IMR-90 (cell line): ENCODE results near the gene PODXL. TPM values are rescaled to one million over a fixed set of nuclear protein-coding genes. Genes with fewer than 3 reads are reported as not detected.

ENCODE experiments used
- ATAC-seq: fragments of 200-7000 bp; cut with Tn5 transposase; 2 replicates; pipeline ENCODE4 v1.9.1; 2020; ENCODE audit warnings: low read depth, mild to moderate bottlenecking, moderate library complexity
- BruUV-seq: library from RNA; stranded (reverse); fragments of 400-500 nt; replicated peaks from 2 replicates; lab custom pipeline; 2021; lab: Mats Ljungman, UMichigan
- CTCF ChIA-PET: fragments of 300-600 bp; formaldehyde crosslinking; extraction: SDS; loops from one replicate; lab custom pipeline; 2021; ENCODE audit warnings: antibody characterized with exemption; lab: Yijun Ruan, JAX
- POLR2A ChIA-PET: fragments of 300-600 bp; sonication (Branson Sonifier 250); formaldehyde crosslinking; loops from one replicate; lab custom pipeline; 2022; ENCODE audit warnings: antibody characterized with exemption; ENCODE audit not compliant: unreplicated experiment; lab: Charles Lee
- DNase-seq: peaks from one replicate; pipeline ENCODE4 v3.0.0; 2013
- H2AFZ ChIP-seq: replicated peaks from 2 replicates; pipeline ENCODE3; 2013; ENCODE audit warnings: low read length, mild to moderate bottlenecking; ENCODE audit not compliant: poor library complexity
- H2AK5ac ChIP-seq: 2 replicates; pipeline ENCODE4 v1.6.1; 2013; ENCODE audit warnings: low read depth, low read length, inconsistent platforms
- H2AK9ac ChIP-seq: replicated peaks from 2 replicates; pipeline ENCODE3; 2013; ENCODE audit warnings: mild to moderate bottlenecking, low read depth, low read length, moderate library complexity; ENCODE audit not compliant: poor library complexity
- H2BK120ac ChIP-seq: 2 replicates; pipeline ENCODE4 v1.6.1; 2013; ENCODE audit warnings: low read depth, low read length, inconsistent platforms
- H2BK15ac ChIP-seq: 3 replicates; pipeline ENCODE4 v1.6.1; 2013; ENCODE audit warnings: low read depth, low read length, inconsistent platforms
- H2BK20ac ChIP-seq: 2 replicates; pipeline ENCODE4 v1.6.1; 2013; ENCODE audit warnings: low read depth, mild to moderate bottlenecking, inconsistent platforms, low read length, moderate library complexity
- H2BK5ac ChIP-seq: 2 replicates; pipeline ENCODE4 v1.6.1; 2013; ENCODE audit warnings: mild to moderate bottlenecking, low read depth, low read length, inconsistent platforms; ENCODE audit not compliant: poor library complexity, severe bottlenecking
- H3K14ac ChIP-seq: replicated peaks from 2 replicates; pipeline ENCODE4 v1.6.1; 2013; ENCODE audit warnings: low read depth, low read length, inconsistent platforms
- H3K18ac ChIP-seq: 2 replicates; pipeline ENCODE4 v1.6.1; 2013; ENCODE audit warnings: low read depth, low read length, control low read depth
- H3K23ac ChIP-seq: 2 replicates; pipeline ENCODE4 v1.6.1; 2013; ENCODE audit warnings: low read depth, low read length, inconsistent platforms
- H3K27ac ChIP-seq: 2 replicates; pipeline ENCODE4 v1.5.1; 2013; ENCODE audit warnings: mild to moderate bottlenecking, control low read depth, low read length; ENCODE audit not compliant: insufficient read depth
- H3K27me3 ChIP-seq: 2 replicates; pipeline ENCODE4 v1.6.1; 2013; ENCODE audit warnings: low read length; ENCODE audit not compliant: control insufficient read depth, insufficient read depth
- H3K36me3 ChIP-seq: 2 replicates; pipeline ENCODE4 v1.6.1; 2013; ENCODE audit warnings: low read length, mixed read lengths; ENCODE audit not compliant: control insufficient read depth, insufficient read depth
- H3K4ac ChIP-seq: 2 replicates; pipeline ENCODE4 v1.6.1; 2013; ENCODE audit warnings: low read depth, low read length, inconsistent platforms
- H3K4me1 ChIP-seq: 2 replicates; pipeline ENCODE4 v1.6.1; 2013; ENCODE audit warnings: low read length, mixed read lengths; ENCODE audit not compliant: control insufficient read depth, insufficient read depth
- H3K4me2 ChIP-seq: 2 replicates; pipeline ENCODE4 v1.6.1; 2013; ENCODE audit warnings: low read depth, mild to moderate bottlenecking, control low read depth, low read length, moderate library complexity
- H3K4me3 ChIP-seq: 2 replicates; pipeline ENCODE4 v1.5.1; 2013; ENCODE audit warnings: low read depth, mild to moderate bottlenecking, control low read depth, low read length, moderate library complexity; ENCODE audit not compliant: insufficient read depth
- H3K56ac ChIP-seq: 2 replicates; pipeline ENCODE4 v1.6.1; 2013; ENCODE audit warnings: low read length, inconsistent platforms; ENCODE audit not compliant: insufficient read depth; ENCODE audit errors: extremely low read depth
- H3K79me1 ChIP-seq, 2 experiments: 2 replicates each; pipeline ENCODE4 v1.6.1; 2013; ENCODE audit warnings: low read length in 2 of 2, inconsistent platforms in 1 of 2, low read depth in 1 of 2
- H3K9ac ChIP-seq: 2 replicates; pipeline ENCODE4 v1.6.1; 2013; ENCODE audit warnings: low read depth, low read length, control low read depth
- H3K9me1 ChIP-seq: 2 replicates; pipeline ENCODE4 v1.6.1; 2013; ENCODE audit warnings: low read length, inconsistent platforms; ENCODE audit not compliant: insufficient read depth
- H3K9me3 ChIP-seq: 2 replicates; pipeline ENCODE4 v1.6.1; 2013; ENCODE audit warnings: low read length; ENCODE audit not compliant: control insufficient read depth, insufficient read depth
- H4K20me1 ChIP-seq: 2 replicates; pipeline ENCODE4 v1.6.1; 2013; ENCODE audit warnings: low read length, inconsistent platforms; ENCODE audit not compliant: insufficient read depth
- H4K5ac ChIP-seq: 2 replicates; pipeline ENCODE4 v1.6.1; 2013; ENCODE audit warnings: mild to moderate bottlenecking, low read depth, low read length, control low read depth
- H4K8ac ChIP-seq, 2 experiments: 2 replicates each; pipeline ENCODE4 v1.6.1; 2013; ENCODE audit warnings: low read depth in 2 of 2, low read length in 2 of 2, control low read depth in 1 of 2, inconsistent platforms in 1 of 2
- H4K91ac ChIP-seq: 2 replicates; pipeline ENCODE4 v1.6.1; 2013; ENCODE audit warnings: low read depth, low read length, inconsistent platforms; ENCODE audit not compliant: insufficient read depth
- BHLHE40 ChIP-seq: fragments of 150-350 bp; IDR thresholded peaks from 2 replicates; pipeline ENCODE4 v1.6.1; 2016; ENCODE audit warnings: mild to moderate bottlenecking, low read depth, low read length
- CEBPB ChIP-seq: IDR thresholded peaks from 2 replicates; pipeline ENCODE4 v1.6.1; 2012; ENCODE audit warnings: low read depth, low read length, improper control_type of control experiment
- CHD1 ChIP-seq: IDR thresholded peaks from 2 replicates; pipeline ENCODE4 v1.6.1; 2012; ENCODE audit warnings: low read depth, low read length, improper control_type of control experiment
- CTCF ChIP-seq: conservative IDR thresholded peaks from 2 replicates; pipeline ENCODE4 v1.5.1; 2012; ENCODE audit warnings: mild to moderate bottlenecking, low read depth, low read length, improper control_type of control experiment
- ELK1 ChIP-seq: fragments of 150-350 bp; IDR thresholded peaks from 2 replicates; pipeline ENCODE4 v1.6.1; 2016; ENCODE audit warnings: low read depth, mild to moderate bottlenecking, low read length, moderate library complexity, borderline replicate concordance
- FOS ChIP-seq: fragments of 150-350 bp; IDR thresholded peaks from 2 replicates; pipeline ENCODE4 v1.6.1; 2016; ENCODE audit warnings: low read depth, low read length
- MAFK ChIP-seq: IDR thresholded peaks from 2 replicates; pipeline ENCODE4 v1.6.1; 2012; ENCODE audit warnings: low read depth, low read length, improper control_type of control experiment
- MAZ ChIP-seq: IDR thresholded peaks from 2 replicates; pipeline ENCODE4 v1.6.1; 2012; ENCODE audit warnings: low read depth, mild to moderate bottlenecking, low read length, improper control_type of control experiment, moderate library complexity, borderline replicate concordance
- NFE2L2 ChIP-seq: fragments of 150-350 bp; IDR thresholded peaks from 2 replicates; pipeline ENCODE4 v1.6.1; 2016; ENCODE audit warnings: low read depth, mild to moderate bottlenecking, low read length
- POLR2A ChIP-seq: IDR thresholded peaks from 2 replicates; pipeline ENCODE4 v1.6.1; 2012; ENCODE audit warnings: mild to moderate bottlenecking, low read depth, low read length
- RAD21 ChIP-seq: IDR thresholded peaks from 2 replicates; pipeline ENCODE4 v1.6.1; 2012; ENCODE audit warnings: low read length, improper control_type of control experiment
- RCOR1 ChIP-seq: IDR thresholded peaks from 2 replicates; pipeline ENCODE4 v1.6.1; 2012; ENCODE audit warnings: mild to moderate bottlenecking, low read length, improper control_type of control experiment; ENCODE audit not compliant: insufficient replicate concordance
- RFX5 ChIP-seq: IDR thresholded peaks from 2 replicates; pipeline ENCODE4 v1.8.0; 2012; ENCODE audit warnings: low read depth, mild to moderate bottlenecking, low read length, moderate library complexity
- SMC3 ChIP-seq: fragments of 150-350 bp; IDR thresholded peaks from 2 replicates; pipeline ENCODE4 v1.6.1; 2016; ENCODE audit warnings: low read depth, mild to moderate bottlenecking, antibody characterized with exemption, low read length, moderate library complexity
- USF2 ChIP-seq: fragments of 150-350 bp; IDR thresholded peaks from 2 replicates; pipeline ENCODE4 v1.6.1; 2017; ENCODE audit warnings: mild to moderate bottlenecking, antibody characterized with exemption, low read length, low read depth
- WGBS, 2 experiments: methylation state at CpG; one replicate each; pipeline versions ENCODE4 v1.1.5 to v1.1.7; 2013; ENCODE audit warnings: missing lambda C conversion rate in 2 of 2; ENCODE audit not compliant: insufficient read length in 1 of 2; ENCODE audit errors: extremely low coverage in 2 of 2; 5-methylcytosine and 5-hydroxymethylcytosine counted together
- dilution Hi-C: fragments of 300-500 bp; cut with HindIII; formaldehyde crosslinking; loops from one replicate; pipeline ENCODE4 v1.14.3; 2018; ENCODE audit warnings: low sequenced_read_pairs; ENCODE audit not compliant: unreplicated experiment
- in situ Hi-C: fragments of 300-500 bp; cut with MboI; formaldehyde crosslinking; loops from 3 replicates; pipeline ENCODE4 v1.14.3; 2019; ENCODE audit warnings: low sequenced_read_pairs, inconsistent platforms, mixed read lengths
- intact Hi-C: fragments of 100-400 bp; cut with micrococcal nuclease; formaldehyde crosslinking; loops from 2 replicates; pipeline ENCODE4 v1.10.0; 2022
- polyA plus RNA-seq, 3 experiments: library from polyadenylated mRNA; depleted of rRNA; stranded (reverse); fragments of >200 nt; gene quantifications; 2 replicates each; pipeline ENCODE4 v1.2.3, GENCODE V29; 2012; ENCODE audit warnings: low replicate concordance in 1 of 3
- total RNA-seq: library from RNA; depleted of rRNA; stranded (reverse); fragments of >200 nt; gene quantifications from 2 replicates; pipeline ENCODE4 v1.2.3, GENCODE V29; 2012

The PODXL gene
- total and polyA plus RNA-seq, 2 of the 4 experiments (the other 2 are of a cell fraction): 1.3 to 3.8 TPM

- ChIA-PET POLR2A (no interaction called here), CTCF (interaction anchor here (0.5 kb wide), 1 partner anchor 38 kb away, joined by 3 read pairs; no protein-coding TSS in a partner anchor)
- no peak overlapping the region for H3K27ac ChIP-seq
- DNase-seq: no peak
- H3K4me1 ChIP-seq: no peaks in the 10 kb centered on the region
- no CpG with 5 or more reads among the region's 12 CpGs for WGBS, 2 experiments
- H3K18ac ChIP-seq: no peak overlapping the region
- H4K5ac ChIP-seq: no peak overlapping the region
- no peak overlapping the region for H2BK5ac ChIP-seq
- no peak overlapping the region for H3K14ac ChIP-seq
- no peak overlapping the region for H3K9ac ChIP-seq
- H4K20me1 ChIP-seq: no peaks in the 10 kb centered on the region
- BruUV-seq: no TSS peak
- no peak for ATAC-seq
- intact Hi-C loops: no loop called here
- H2BK20ac ChIP-seq: no peak overlapping the region
- TF ChIP-seq RCOR1 (no peak), POLR2A (no peak), MAFK (no peak), BHLHE40 (no peak), FOS (no peak), RFX5 (no peak), CHD1 (no peak), SMC3 (no peak), RAD21 (no peak), USF2 (no peak), CTCF (no peak), ELK1 (no peak), CEBPB (no peak), NFE2L2 (no peak), MAZ (no peak)
- H2AK9ac ChIP-seq: no peak overlapping the region
- H3K4ac ChIP-seq: no peak overlapping the region
- peaks cover 32% of the 10 kb centered on the region for H3K36me3 ChIP-seq
- H2BK15ac ChIP-seq: no peak overlapping the region
- H3K9me1 ChIP-seq: no peaks in the 10 kb centered on the region; the same call in 1 of the 2 replicates
- H3K27me3 ChIP-seq: no peaks in the 10 kb centered on the region
- H3K4me3 ChIP-seq: no peak overlapping the region
- H4K91ac ChIP-seq: no peak overlapping the region
- no peaks in the 10 kb centered on the region for H3K9me3 ChIP-seq
- no peak overlapping the region for H3K23ac ChIP-seq
- H4K8ac ChIP-seq: no peak overlapping the region
- dilution Hi-C loops: no loop called here
- H3K56ac ChIP-seq: no peak overlapping the region
- peaks cover 7% of the 10 kb centered on the region in 2 experiments; a peak in 2 of 4 replicates for H3K79me1 ChIP-seq
- H2AFZ ChIP-seq: no peak overlapping the region
- H3K4me2 ChIP-seq: no peak overlapping the region
- H2AK5ac ChIP-seq: no peak overlapping the region
- no peak overlapping the region for H2BK120ac ChIP-seq
- in situ Hi-C loops: no loop called here
These were observed 89.6 kb downstream of the PODXL start for GRCh38 chr7:131466735-131467365.
